SK-N-SH treated with all-trans-retinoic acid at 6 μM for 48 hours (cell line): ENCODE measurements around the gene TMC4.
A peak's percentile ranks its signal among the peaks of the same experiment; 100 is the strongest.

Source experiments
- ATAC-seq: fragments of 200-7000 bp; cut with Tn5 transposase; 3 replicates; pipeline ENCODE4 v1.9.1; 2020; ENCODE audit warnings: mild to moderate bottlenecking, moderate library complexity
- ARNTL ChIP-seq: fragments of 450-650 bp; formaldehyde crosslinking; IDR thresholded peaks from 2 replicates; pipeline ENCODE4 v1.5.0; 2020; ENCODE audit warnings: low read depth, mild to moderate bottlenecking, moderate library complexity, borderline replicate concordance
- BACH2 ChIP-seq: fragments of 250-450 bp; sonication (Bioruptor Pico); IDR thresholded peaks from 2 replicates; pipeline ENCODE4 v1.9.0; 2021; ENCODE audit warnings: mild to moderate bottlenecking, borderline replicate concordance
- CREB5 ChIP-seq: fragments of 250-450 bp; sonication (Bioruptor Pico); IDR thresholded peaks from 2 replicates; pipeline ENCODE4 v1.5.1; 2020; ENCODE audit warnings: low read depth, mild to moderate bottlenecking, moderate library complexity
- CSDC2 ChIP-seq: fragments of 250-450 bp; sonication (Bioruptor Pico); IDR thresholded peaks from 2 replicates; pipeline ENCODE4 v1.5.0; 2020; ENCODE audit warnings: mild to moderate bottlenecking, moderate library complexity
- CSRNP3 ChIP-seq: fragments of 250-450 bp; sonication (Bioruptor Pico); IDR thresholded peaks from 2 replicates; pipeline ENCODE4 v1.5.1; 2021; ENCODE audit warnings: mild to moderate bottlenecking, moderate library complexity
- ISL1 ChIP-seq: fragments of 250-450 bp; sonication (Bioruptor Pico); IDR thresholded peaks from 2 replicates; pipeline ENCODE4 v2.1.2; 2022; ENCODE audit warnings: mild to moderate bottlenecking, moderate library complexity
- PATZ1 ChIP-seq: fragments of 250-450 bp; sonication (Bioruptor Pico); IDR thresholded peaks from 2 replicates; pipeline ENCODE4 v1.8.0; 2020; ENCODE audit warnings: mild to moderate bottlenecking, moderate library complexity, borderline replicate concordance
- POU6F1 ChIP-seq: fragments of 250-450 bp; sonication (Bioruptor Pico); IDR thresholded peaks from 2 replicates; pipeline ENCODE4 v1.8.0; 2021; ENCODE audit warnings: low read depth, mild to moderate bottlenecking, moderate library complexity, borderline replicate concordance
- PPARA ChIP-seq: fragments of 250-450 bp; sonication (Bioruptor Pico); IDR thresholded peaks from 2 replicates; pipeline ENCODE4 v1.5.0; 2020; ENCODE audit warnings: mild to moderate bottlenecking, borderline replicate concordance
- RARB ChIP-seq: fragments of 250-450 bp; sonication (Bioruptor Pico); IDR thresholded peaks from 2 replicates; pipeline ENCODE4 v1.8.0; 2021; ENCODE audit warnings: mild to moderate bottlenecking, moderate library complexity
- SNAI2 ChIP-seq: fragments of 250-450 bp; sonication (Bioruptor Pico); IDR thresholded peaks from 2 replicates; pipeline ENCODE4 v1.5.0; 2020; ENCODE audit warnings: mild to moderate bottlenecking, moderate library complexity
- TCF4 ChIP-seq: fragments of 250-450 bp; sonication (Bioruptor Pico); IDR thresholded peaks from 2 replicates; pipeline ENCODE4 v1.8.0; 2021; ENCODE audit warnings: mild to moderate bottlenecking, moderate library complexity, borderline replicate concordance
- TSHZ2 ChIP-seq: fragments of 250-450 bp; sonication (Bioruptor Pico); IDR thresholded peaks from 2 replicates; pipeline ENCODE4 v1.5.0; 2020; ENCODE audit warnings: mild to moderate bottlenecking, moderate library complexity
- ZC3H10 ChIP-seq: fragments of 250-450 bp; sonication (Bioruptor Pico); IDR thresholded peaks from 2 replicates; pipeline ENCODE4 v1.5.1; 2021; ENCODE audit warnings: mild to moderate bottlenecking, moderate library complexity
- ZFP3 ChIP-seq: fragments of 250-450 bp; sonication (Bioruptor Pico); IDR thresholded peaks from 2 replicates; pipeline ENCODE4 v1.5.0; 2020; ENCODE audit warnings: mild to moderate bottlenecking, moderate library complexity
- ZFP30 ChIP-seq: fragments of 450-650 bp; formaldehyde crosslinking; IDR thresholded peaks from 2 replicates; pipeline ENCODE4 v1.5.0; 2022; ENCODE audit warnings: mild to moderate bottlenecking, moderate library complexity
- ZNF565 ChIP-seq: fragments of 450-650 bp; formaldehyde crosslinking; conservative IDR thresholded peaks from 2 replicates; pipeline ENCODE4 v1.5.0; 2020; ENCODE audit warnings: low read depth, mild to moderate bottlenecking, moderate library complexity
- ZNF70 ChIP-seq: fragments of 450-650 bp; formaldehyde crosslinking; IDR thresholded peaks from 2 replicates; pipeline ENCODE4 v1.5.0; 2020; ENCODE audit warnings: mild to moderate bottlenecking, moderate library complexity

Gene TMC4

GRCh38 chr19:54138489-54139256, 34.3 kb downstream of the TMC4 start:
- no peak for TF ChIP-seq ARNTL (CRISPR knock-in tag)
- TF ChIP-seq PATZ1 (CRISPR knock-in tag): no peak
- no peak for TF ChIP-seq CREB5 (CRISPR knock-in tag)
- TF ChIP-seq ZNF565 (CRISPR knock-in tag): no peak
- TF ChIP-seq ZFP3: no peak
- no peak for TF ChIP-seq ZC3H10 (CRISPR knock-in tag)
- TF ChIP-seq CSDC2 (CRISPR knock-in tag): no peak
- no peak for TF ChIP-seq ISL1
- no peak for TF ChIP-seq POU6F1 (CRISPR knock-in tag)
- TF ChIP-seq RARB: no peak
- no peak for ATAC-seq

GRCh38 chr19:54137699-54138488, 35.1 kb downstream of the TMC4 start, which contains the start of gene CNOT3:
CNOT3 (plus strand) TSS chr19:54137762; CDS start chr19:54142979, 5,217 bp downstream.
- ATAC-seq: no peak
- TF ChIP-seq CSDC2 (CRISPR knock-in tag) (no peak), CSRNP3 (CRISPR knock-in tag) (no peak), TSHZ2 (no peak), ZFP30 (no peak), ZNF70 (CRISPR knock-in tag) (no peak), SNAI2 (CRISPR knock-in tag) (no peak), TCF4 (CRISPR knock-in tag) (no peak), ZNF565 (CRISPR knock-in tag) (no peak)

GRCh38 chr19:54136864-54137698, 35.9 kb downstream of the TMC4 start:
- ATAC-seq: peak; percentile 90
- TF ChIP-seq BACH2 (no peak), CSDC2 (CRISPR knock-in tag) (no peak), ZFP30 (no peak), ZNF70 (CRISPR knock-in tag) (no peak), PPARA (no peak), ARNTL (CRISPR knock-in tag) (no peak), TCF4 (CRISPR knock-in tag) (no peak), ZNF565 (CRISPR knock-in tag) (no peak), ISL1 (no peak), ZFP3 (no peak), CSRNP3 (CRISPR knock-in tag) (no peak), RARB (no peak), TSHZ2 (no peak; the same call in 1 of the 2 replicates), ZC3H10 (CRISPR knock-in tag) (no peak), SNAI2 (CRISPR knock-in tag) (no peak)
